Stimulated activated CD4-positive, alpha-beta T cell treated with anti-CD3 and anti-CD28 coated beads, Interleukin-15, amount 100 ng/mL, for 24 hours (primary cell): Measurements from ENCODE around the gene ATAD1.
"Not testable (repeated sequence)": the region's sequence is repeated elsewhere in the genome, so short reads cannot be mapped to it uniquely, and the experiment has no call there.

ENCODE experiments used
- DNase-seq: peaks from one replicate; pipeline ENCODE4 v3.0.0-alpha.2; 2020

The ATAD1 gene

DNA sequence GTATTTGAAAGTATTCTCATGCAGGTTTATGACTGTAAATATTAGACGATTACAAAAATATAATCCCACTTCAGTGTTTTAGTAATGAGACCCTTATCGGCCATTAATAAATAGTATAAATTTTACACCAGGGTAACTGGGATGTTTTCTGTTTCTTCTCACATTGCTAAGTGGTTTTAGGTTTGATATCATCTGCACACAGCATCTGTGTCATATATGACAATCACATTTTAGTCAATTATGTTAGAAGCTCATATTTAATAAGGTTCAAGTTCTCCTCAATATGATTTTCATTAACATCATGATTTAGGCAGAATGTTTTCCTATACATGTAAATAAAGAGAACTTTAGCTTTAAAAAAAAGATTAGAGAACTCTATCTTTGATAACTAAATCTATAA lies 66.8 kb downstream of the ATAD1 start:
- DNase-seq: no peak

DNA sequence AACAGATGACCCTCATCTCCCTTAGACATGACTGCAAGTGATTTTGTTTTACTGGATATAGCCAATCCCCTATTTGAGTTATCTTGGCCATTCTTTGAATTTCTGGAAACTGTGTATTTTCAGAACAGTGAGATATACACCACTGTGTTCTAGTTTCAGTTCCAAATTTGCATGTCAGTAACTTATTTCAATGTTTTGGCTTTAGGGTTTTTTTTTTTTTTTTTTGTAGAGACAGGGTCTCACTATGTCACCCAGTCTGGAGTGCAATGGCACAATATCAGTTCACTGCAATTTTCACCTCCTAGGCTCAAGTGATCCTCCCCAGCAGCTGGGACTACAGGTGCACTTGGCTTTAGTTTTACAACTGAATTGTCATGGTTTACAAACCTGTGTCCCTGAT lies 67.2 kb downstream of the ATAD1 start:
- no peak for DNase-seq

DNA sequence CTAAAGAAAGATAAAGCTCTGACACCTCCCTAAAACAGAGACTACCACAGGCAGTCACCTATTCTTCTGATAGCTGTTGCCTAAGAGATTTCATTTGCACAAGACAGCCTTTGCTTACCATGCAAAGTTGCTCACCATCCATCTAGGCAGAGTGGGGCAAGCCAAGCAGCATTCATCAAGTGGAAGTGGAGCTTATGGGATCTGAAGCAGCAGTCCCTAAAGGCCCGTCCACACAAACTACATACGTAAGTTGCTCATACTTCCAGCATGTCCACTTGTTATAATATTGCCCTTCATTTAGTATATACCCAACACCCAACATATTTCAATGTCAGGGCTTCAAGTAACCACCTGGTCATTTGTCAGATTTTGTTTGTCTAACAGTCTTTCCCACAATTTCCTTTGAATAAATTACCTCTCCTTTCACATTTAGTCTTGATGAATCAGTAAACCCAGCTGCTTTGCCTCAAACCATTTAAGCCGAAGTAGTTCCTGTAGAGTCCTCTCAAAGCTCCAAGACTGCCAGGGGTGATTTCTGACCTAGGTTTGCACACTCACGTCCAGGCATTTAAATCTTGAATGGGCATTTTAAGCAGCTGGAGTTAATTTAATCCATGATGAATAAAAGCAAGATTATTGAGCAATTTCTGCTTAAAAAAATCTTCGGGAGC lies 67.9 kb downstream of the ATAD1 start:
- no peak for DNase-seq

DNA sequence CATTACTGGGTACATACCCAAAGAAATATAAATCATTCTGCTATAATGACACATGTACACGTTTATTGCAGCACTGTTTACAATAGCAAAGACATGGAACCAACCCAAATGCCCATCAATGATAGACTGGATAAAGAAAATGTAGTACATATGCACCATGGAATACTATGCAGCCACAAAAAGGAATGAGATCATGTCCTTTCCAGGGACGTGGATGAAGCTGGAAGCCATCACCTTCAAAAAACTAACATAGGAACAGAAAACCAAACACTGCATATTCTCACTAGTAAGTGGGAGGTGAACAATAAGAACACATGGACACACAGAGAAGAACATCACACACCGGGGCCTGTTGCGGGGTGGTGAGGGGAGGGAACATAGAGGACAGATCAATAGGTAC lies 69.8 kb downstream of the ATAD1 start:
- not testable (repeated sequence) for DNase-seq

DNA sequence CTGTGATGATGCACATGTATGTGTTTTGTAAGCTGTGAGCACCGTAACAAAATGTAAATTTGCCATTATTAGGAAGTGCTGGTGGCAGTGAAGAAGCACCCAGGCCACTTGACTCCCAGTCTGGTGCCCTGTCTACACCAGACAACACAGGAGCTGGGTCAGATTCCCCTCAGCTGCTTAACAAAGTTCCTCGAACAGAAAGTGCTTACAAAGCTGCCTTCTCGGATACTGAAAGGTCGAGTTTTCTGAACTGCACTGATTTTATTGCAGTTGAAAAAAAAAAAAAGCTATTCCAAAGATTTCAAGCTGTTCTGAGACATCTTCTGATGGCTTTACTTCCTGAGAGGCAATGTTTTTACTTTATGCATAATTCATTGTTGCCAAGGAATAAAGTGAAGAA lies 71.1 kb downstream of the ATAD1 start:
- no peak for DNase-seq

DNA sequence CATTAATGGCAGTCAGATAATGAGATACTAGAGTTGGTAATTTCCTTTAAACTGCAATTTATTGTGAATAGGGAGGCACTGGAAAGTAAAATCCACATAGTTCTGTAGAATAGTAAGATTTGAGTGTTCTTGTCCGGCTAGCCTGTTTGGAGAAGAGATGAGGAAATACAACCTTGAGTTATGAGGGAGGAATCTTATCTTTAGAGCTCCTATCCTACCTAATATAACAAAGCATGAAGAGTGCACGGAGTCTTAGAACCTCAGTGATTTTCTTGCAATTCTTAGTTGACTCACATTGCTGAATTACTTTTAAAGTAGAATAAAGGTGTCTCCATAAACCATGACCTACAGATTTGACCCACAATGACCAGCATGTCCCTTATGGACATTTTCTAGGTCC lies 73.4 kb downstream of the ATAD1 start:
- DNase-seq: no peak

DNA sequence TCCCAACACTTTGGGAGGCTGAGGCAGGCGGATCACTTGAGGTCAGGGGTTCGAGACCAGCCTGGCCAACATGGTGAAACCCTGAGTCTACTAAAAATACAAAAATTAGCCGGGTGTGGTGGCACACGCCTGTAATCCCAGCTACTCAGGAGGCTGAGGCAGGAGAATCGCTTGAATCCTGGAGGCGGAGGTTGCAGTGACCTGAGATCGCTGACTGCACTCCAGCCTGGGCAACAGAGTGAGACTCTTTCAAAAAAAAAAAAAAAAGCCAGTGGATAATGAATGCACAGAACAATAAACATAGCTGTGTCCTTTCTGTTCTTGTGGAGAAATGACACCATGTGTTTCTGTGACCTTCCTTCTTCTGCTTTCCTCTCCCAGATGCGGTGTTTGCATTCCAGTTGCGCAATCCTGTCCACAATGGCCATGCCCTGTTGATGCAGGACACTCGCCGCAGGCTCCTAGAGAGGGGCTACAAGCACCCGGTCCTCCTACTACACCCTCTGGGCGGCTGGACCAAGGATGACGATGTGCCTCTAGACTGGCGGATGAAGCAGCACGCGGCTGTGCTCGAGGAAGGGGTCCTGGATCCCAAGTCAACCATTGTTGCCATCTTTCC lies 74.9 kb downstream of the ATAD1 start:
- DNase-seq: not testable (repeated sequence)

DNA sequence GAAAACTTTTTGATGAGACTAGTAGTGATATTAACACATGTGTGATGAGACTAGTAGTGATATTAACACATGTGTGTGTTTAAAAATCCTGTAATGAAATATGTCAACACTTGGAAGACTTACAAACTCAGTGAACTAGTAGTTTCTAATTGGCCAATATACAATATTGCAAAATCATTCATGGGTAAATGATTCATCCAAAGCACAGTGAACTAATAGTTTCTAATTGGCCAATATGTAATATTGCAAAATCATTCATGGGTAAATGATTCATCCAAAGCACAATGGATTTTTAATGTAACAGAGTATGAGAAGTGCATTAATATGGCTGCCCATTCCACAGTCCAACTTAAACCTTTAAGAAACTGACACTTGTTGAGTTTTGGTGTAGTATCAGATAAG lies 77.8 kb downstream of the ATAD1 start:
- no peak for DNase-seq

DNA sequence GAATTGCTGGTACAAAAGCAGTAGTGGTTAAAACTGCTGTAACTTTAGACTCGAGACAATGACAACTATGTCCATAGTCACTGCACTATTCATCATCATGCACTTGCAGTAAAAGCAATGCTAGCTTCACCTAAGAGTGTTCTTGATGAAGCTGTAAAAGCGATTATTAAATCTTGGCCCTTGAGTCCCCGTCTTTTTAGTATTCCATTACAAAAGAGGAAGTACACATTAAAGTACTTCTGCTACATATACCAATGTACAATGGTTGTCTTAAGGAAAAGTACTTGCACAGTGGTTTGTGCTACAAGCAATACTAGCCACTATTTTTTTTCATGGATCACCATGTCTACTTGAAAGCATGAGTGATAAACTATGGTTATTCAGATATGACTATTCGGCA lies 78.3 kb downstream of the ATAD1 start:
- DNase-seq: no peak

DNA sequence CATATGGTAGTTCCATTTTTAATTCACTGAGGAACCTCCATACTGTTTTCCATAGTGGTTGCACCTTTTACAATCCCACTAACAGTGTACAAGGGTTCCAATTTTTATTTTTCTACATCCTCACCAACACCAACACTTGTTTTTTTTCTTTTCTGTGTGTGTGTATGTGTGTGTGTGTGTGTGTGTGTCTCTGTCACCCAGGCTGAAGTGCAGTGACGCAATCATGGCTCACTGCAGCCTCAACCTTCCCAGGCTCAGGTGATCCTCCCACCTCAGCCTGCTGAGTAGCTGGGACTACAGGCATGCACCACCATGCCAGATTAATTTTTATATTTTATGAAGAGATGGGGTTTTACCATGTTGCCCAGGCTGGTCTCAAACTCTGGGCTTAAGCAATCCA lies 79.8 kb downstream of the ATAD1 start:
- not testable (repeated sequence) for DNase-seq

DNA sequence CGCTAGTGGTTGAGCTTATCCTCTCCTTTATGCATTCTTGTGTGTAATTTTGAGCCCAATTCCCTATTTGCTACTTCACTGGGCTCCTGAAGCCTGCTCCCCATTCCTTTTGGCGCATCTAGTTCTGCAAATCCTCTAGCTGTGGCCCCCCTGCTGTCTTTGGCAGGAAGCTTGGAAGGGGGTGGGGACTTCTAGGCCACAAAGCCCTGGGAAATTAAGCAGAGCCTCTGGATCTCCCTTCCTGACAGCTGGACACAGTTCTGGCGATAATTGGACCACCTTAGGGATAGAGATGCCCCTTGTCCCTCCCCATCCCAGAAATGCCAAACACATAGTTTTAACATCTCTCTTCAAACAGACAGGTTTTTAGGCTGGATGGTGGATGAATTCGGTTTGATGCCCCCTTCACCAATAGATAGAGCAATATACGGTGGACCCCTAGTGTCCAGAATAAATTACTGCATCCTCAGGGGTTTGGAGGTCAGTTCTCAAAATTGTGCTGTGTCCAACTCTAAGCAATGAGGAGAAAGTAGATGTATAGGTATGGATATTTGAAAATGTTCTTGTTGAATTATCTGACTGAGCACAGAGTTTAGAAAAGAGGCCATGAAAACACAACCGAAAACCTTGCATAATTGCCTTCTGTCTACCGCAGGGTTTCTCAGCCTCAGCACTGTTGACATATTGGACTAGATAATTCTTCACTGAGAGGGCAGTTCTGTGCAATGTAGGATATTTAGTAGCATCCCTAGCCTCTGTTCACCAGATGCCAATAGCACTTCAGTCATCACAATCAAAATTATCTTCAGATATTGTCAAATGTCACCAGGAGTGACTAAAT lies 82.8 kb downstream of the ATAD1 start:
- DNase-seq: no peak

DNA sequence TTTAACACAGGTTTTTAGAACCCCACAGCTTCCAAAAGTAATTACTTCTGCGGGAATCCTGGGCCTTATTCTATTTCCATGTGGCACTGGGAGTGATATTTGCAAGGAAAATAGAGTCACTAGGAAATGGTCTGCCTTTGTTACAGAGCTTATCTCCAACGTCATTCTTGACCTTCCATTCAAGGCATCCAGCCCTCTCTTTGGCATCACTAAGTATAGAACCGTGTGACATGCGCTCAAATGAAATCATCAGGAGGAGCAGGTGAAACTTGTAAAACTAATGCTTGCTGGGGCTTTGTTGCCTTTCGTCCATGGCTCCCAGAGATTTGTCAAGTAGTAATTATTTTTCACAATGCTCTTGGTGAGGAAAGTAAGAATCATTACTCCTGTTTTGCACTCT lies 84.9 kb downstream of the ATAD1 start:
- DNase-seq: no peak

DNA sequence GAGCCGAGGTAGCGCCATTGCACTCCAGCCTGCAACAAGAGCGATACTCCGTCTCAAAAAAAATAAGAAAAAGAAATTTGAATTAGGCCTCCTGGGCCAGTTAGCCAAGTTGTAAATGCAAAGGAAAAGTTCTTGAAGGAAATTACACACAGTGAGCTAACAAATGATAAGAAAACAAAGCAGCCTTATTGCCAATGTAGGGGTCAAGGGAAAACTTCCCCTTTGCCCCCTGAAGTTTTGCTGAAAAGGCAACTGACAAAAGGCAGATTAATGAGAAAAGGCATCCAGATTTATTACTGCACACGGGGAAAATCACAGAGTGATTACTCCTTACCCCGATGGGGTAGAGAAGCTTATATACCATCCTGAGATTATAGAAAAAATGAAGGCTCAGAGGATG lies 88.1 kb downstream of the ATAD1 start:
- DNase-seq: no peak

DNA sequence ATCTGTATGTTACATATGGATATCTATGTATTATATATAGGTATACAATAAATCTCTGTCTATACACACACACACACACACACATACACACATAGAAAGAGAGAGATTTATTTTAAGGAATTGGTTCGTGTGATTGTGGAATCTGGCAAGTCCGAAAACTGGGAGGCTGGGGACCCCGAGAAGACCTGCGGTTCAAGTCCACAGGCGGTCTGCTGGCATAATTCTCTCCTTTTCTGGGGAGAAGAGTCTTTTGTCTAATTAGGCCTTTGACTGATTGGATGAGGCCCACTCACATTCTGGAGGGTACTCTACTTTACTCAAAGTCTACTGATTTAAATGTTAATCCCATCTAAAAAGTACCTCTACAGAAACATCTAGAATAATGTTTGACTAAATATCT lies 93.2 kb downstream of the ATAD1 start:
- no peak for DNase-seq

DNA sequence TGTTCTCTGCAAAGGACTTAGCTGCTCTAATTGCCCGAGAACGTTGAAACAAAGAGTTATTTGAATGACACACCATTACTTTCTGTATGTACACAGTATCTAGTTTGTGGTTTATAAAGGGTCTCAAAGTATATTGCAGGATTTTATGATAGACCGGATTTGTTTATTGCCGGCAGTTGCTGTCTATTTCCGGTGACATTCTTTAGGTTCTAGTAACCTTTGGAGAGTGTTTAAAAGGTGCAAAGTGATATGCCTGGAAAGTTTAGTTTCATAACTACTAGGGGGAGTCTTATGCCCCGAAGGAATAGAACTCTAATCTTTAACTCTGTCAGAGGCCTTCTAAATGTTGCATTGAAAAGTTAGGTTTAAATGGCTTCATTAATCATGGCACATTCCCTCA lies 94.5 kb downstream of the ATAD1 start:
- no peak for DNase-seq

DNA sequence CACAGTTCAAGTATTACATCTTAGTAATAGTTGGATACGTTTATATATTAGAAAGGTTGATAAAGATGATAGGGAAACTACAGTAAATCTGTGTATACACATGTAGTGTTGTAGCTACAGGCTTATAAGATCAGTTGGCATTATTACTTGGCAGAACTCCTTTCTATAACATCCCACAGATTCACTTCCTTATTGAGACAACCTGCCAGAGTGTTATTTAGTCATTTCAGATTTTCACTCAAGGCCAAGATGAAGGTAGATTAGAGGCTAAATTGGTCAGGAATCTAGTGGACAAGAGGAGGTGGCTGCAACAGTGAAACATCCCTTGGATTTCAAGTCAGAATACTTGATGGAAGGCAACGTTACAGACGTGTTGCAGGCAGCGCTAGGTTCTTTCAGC lies 95.3 kb downstream of the ATAD1 start:
- no peak for DNase-seq

DNA sequence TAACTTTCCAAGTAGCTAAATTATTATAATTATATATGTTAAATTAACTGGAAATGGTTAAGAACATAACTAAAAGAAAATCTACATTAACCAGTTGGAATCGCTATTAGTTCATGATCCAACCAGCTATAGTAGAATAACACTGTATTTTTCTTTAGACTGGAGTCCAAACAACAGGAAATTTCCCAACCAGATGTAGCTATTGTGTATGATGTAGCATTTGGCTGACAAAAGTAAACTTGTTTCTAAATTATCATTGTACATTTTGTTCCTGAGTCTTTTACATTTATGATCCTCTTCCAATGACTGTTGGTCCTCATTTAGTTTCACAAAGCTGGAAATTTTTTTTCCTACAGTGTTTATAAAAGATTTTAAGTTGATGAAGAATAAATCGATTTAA lies 96.2 kb downstream of the ATAD1 start:
- DNase-seq: no peak

DNA sequence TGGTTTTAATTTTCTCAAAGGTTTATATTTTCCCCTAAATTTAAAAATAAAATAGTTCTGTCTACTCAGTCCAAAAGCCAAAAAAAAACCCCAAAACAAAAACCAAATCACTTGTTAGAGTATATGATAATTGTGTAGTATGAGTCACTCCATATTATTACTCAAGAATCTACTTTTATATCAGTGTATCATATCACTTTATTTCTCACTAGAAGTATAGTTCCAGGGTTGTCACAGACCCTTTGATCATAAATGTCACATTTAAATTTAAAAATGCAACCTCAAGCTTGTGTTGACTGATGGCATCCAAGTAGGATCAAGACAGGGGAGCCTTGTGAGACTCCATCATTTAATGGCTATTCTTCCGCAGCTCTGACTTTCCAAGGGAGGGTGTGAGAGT lies 97.4 kb downstream of the ATAD1 start:
- DNase-seq: no peak

DNA sequence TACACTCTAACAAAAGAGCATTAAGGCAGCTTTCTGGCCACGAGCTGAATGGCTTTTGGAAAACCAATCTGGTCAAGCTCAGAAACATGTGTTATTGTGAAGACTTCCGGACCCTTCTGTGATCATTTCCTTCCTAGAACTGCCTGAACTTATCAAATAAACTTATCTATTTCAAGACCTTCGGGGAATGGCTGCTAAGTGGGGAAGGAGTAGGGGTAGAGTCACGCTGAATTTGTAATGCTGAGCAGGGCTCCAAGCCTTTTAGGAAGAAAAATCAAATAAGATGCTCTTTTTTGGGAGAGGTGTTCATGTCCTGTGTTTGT lies 101.7 kb downstream of the ATAD1 start:
- no peak for DNase-seq

DNA sequence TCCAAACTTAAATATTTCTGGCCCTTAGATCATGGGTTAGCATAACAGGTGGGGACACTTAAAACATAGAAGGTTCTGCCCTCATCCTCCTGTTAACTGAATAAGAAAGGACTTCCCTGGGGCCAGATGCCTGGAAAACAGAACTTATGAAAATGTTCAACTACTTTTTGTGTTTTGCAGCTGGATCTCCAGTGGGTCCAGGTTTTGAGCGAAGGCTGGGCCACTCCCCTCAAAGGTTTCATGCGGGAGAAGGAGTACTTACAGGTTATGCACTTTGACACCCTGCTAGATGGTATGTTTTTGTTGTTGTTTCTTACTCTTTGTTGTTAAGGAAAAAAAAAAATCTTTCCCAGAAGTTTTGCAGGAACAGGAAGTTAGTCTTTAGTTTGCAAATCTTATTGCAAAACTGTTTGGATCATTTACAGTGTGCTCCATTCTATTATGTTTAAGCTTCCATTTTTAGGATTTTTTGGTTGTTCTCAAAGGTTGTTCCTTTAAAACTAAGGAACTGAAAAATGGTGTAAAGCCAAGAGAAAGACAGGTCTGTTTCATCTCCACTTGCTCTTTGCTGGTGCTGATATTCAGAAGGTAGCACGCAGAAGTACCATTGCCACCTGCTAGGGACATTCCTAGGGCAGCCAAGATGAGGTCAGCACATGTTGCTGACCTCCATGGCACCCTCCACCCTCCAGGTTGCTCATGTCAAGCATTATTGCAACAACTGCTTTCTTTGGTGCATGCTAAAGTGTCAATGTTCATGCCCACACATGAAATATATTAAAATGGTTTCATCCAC lies 102.3 kb downstream of the ATAD1 start:
- no peak for DNase-seq

DNA sequence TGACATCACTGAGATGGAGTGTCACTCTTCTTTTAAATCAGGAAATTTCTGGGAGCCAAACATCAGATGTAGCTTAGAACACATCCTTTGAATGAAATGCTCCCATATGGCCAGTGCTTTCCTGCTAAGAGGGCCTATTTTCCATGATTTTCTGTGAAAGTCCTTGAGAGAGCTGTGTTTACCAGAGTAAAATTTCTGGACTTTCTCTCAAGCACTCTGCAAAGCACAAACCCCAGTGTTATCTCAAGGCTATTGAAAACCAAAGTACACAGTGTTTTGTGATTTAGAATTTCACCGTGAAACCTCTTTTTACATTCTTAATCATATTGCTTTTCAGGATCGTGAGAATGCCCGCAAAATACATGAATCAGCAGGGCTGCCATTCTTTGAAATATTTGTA lies 104.3 kb downstream of the ATAD1 start:
- no peak for DNase-seq

DNA sequence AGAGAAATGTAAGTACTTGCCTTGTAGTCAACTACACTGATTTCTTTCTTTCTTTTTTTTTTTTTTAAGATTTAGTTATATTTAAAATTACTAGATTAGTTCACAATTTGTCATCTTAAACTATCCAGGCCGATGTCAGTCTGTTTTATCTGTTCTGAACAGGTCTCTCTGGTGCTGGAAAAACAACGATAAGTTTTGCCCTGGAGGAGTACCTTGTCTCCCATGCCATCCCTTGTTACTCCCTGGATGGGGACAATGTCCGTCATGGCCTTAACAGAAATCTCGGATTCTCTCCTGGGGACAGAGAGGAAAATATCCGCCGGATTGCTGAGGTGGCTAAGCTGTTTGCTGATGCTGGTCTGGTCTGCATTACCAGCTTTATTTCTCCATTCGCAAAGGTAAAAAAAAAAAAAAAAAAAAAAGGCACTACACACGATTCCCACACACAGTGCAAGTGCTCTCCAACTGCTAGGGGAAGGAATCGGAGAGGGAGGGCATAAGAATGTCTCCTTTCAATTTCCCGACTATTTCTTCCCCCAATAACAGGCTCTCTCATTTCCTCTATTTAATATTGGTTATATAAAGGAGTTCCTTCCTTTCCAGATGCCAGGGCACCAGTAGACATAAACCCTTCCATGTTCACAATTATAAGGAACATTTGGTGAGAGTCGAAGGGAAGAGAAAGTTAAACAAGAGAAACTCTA lies 105.0 kb downstream of the ATAD1 start:
- no peak for DNase-seq

DNA sequence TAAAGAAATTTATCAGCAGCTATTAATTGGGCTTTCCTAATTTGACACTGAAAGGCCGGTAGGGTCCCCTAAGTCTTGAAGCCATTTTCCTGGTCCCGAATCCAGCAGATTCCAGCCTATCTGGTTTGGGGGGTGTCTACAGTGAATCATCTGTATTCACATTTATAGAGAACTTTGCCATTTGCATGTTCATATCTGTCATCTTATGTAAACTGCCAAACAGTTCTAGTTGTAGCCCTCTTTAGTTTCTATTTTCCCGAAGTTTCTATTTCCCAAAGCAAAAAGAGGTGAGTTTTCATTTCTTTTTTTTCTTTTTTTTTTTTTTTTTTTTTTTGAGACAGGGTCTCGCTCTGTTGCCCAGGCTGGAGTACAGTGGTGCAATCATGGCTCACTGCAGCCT lies 110.8 kb downstream of the ATAD1 start:
- DNase-seq: no peak
